ENCODE data around the gene HPSE2. TPM values are rescaled to one million over a fixed set of nuclear protein-coding genes. Genes with fewer than 3 reads are reported as not detected.

HPSE2 gene
- polyA plus RNA-seq, 2 of the 4 experiments (the other 2 are of a cell fraction) = not detected

DNA sequence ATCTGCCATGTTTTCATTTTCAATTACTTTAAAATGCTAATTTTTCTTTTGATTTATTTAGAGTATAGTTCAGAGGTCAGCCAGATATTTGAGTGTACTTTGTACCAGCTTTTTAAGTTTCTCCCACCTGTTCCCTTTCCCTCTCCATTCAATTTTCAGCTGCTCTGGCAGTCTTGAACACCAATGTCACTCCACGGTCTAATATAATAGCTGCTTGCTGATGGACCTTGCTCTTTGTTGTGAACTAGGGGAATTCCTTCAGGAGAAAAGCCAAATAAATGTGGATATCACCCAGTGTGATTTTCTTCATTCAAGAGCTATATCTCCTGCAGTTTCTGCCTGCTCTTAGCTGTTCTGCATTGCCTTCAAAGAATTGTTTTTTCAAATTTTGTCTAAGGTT, 785.0 kb downstream of the HPSE2 start:
- POLR2A ChIA-PET = no interaction called here
- no peak for TF ChIP-seq CHD2 (IDR thresholded peaks at IDR 0.05; ENCODE audit: low read length, partially characterized antibody)
- no peak for TF ChIP-seq SREBF2 (IDR thresholded peaks at IDR 0.05)
- no peak for TF ChIP-seq NFE2L2 (conservative IDR thresholded peaks at IDR 0.05; ENCODE audit: low read length)
- no peak for TF ChIP-seq RNF2 (IDR thresholded peaks at IDR 0.05; ENCODE audit: borderline replicate concordance, low read depth)
- TF ChIP-seq HOXB13 (CRISPR knock-in tag; IDR thresholded peaks at IDR 0.05; ENCODE audit: low read depth) = no peak
- TF ChIP-seq, protein P1, sequence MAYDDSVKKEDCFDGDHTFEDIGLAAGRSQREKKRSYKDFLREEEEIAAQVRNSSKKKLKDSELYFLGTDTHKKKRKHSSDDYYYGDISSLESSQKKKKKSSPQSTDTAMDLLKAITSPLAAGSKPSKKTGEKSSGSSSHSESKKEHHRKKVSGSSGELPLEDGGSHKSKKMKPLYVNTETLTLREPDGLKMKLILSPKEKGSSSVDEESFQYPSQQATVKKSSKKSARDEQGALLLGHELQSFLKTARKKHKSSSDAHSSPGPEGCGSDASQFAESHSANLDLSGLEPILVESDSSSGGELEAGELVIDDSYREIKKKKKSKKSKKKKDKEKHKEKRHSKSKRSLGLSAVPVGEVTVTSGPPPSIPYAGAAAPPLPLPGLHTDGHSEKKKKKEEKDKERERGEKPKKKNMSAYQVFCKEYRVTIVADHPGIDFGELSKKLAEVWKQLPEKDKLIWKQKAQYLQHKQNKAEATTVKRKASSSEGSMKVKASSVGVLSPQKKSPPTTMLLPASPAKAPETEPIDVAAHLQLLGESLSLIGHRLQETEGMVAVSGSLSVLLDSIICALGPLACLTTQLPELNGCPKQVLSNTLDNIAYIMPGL (CRISPR knock-in tag; IDR thresholded peaks at IDR 0.05; ENCODE audit: borderline replicate concordance) = no peak
- no peak for TF ChIP-seq RAD21 (conservative IDR thresholded peaks at IDR 0.05 in 1 of 2, IDR thresholded peaks at IDR 0.05 in 1 of 2)
- TF ChIP-seq EP300 (IDR thresholded peaks at IDR 0.05) = no peak
- FAIRE-seq (no peak), ATAC-seq (no peak), DNase-seq (ENCODE audit: low read depth in 1 of 2, low spot score in 1 of 2) (no peak)
- H3K27ac ChIP-seq = no peak overlapping the region
- WGBS (ENCODE audit: missing lambda C conversion rate) = 20% methylated on average over 1 of the region's 1 CpG
- no peak overlapping the region for H3K4me2 ChIP-seq
- H3K4me3 ChIP-seq = no peak overlapping the region
- peaks cover 9% of the 10 kb centered on the region; the same call in 2 of the 3 replicates for H3K9me3 ChIP-seq
- CTCF ChIA-PET = interaction anchor here (0.6 kb wide), 1 partner anchor 721 kb away, joined by 3 read pairs; no protein-coding TSS in a partner anchor
- H3K4me1 ChIP-seq = peaks cover 3% of the 10 kb centered on the region; the same call in 1 of the 3 replicates

DNA sequence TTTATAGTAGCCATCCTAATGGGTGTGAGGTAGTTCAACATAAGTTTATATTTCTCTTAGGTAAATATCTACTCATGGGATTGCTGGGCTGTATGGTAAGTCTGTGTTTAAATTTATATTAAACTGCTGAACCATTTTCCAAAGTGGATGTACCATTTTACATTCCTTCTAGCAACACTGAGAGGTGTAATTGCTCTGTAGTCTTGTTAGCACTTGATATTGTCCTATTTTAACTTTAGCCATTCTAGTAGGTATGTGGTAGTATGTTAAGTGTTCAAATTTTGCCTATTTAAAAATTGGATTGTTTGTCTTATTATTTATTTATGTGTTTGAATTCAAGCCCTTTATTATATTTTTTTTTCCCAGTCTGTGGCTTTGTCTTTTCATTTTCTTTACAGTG, 786.4 kb downstream of the HPSE2 start:
- Histone ChIP-seq H3K4me3 (no peak overlapping the region), H3K4me1 (peaks cover 3% of the 10 kb centered on the region; the same call in 1 of the 3 replicates), H3K27ac (no peak overlapping the region), H3K9me3 (peaks cover 9% of the 10 kb centered on the region; the same call in 2 of the 3 replicates), H3K4me2 (no peak overlapping the region)
- FAIRE-seq = no peak
- POLR2A ChIA-PET = no interaction called here
- TF ChIP-seq HDAC2 (IDR thresholded peaks at IDR 0.05) = no peak
- peak; percentile 35 for TF ChIP-seq ZFP36 (IDR thresholded peaks at IDR 0.05; ENCODE audit: borderline replicate concordance, partially characterized antibody)
- DNase-seq (ENCODE audit: low read depth in 1 of 2, low spot score in 1 of 2) = no peak
- no peak for ATAC-seq
- CTCF ChIA-PET = no interaction called here

DNA sequence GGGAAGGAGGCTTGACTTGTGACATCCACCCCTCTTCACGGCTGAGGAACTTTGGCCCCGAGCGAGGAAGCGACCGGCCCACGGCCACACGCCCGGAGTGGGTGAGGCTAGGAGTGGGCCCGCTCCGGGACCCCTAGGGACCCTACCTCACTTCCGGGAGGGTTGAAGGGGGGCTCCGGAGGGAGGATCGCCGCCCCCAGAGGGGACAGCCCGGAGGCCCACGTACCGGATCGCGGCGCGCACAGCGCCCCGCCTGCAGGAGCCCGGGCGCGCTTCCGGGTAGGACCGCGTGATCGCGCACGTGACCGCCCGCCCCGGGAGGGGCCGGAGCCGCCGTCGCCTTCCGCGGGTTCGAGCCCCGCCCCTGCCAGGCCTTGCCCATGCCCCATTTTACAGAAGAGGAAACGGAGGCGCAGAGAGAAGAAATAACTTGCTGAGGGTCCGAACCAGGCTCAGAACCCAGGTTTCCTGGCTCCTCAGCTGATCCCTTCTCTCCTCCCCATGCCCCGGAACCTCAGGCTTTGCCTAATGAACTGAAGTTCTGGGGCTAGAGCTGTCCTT, 788.9 kb downstream of the HPSE2 start, which contains the start of gene HPS1:
Gene HPS1 (minus strand): TSS at position 275 of the 561 bp plus-strand sequence. CDS start 3,695 bp downstream, outside the sequence.
- TF ChIP-seq HOXB5 (CRISPR knock-in tag; IDR thresholded peaks at IDR 0.05) (0 out of 2 replicates have a peak, but pooled peaks have one; percentile 49), NPAS2 (CRISPR knock-in tag; IDR thresholded peaks at IDR 0.05; ENCODE audit: borderline replicate concordance) (peak; percentile 94), MAFK (IDR thresholded peaks at IDR 0.05; ENCODE audit: partially characterized antibody) (no peak), NFE2L2 (conservative IDR thresholded peaks at IDR 0.05; ENCODE audit: low read length) (no peak), FOSL2 (IDR thresholded peaks at IDR 0.05) (no peak), FOSL2 (CRISPR knock-in tag; IDR thresholded peaks at IDR 0.05) (peak; percentile 15; the same call in 1 of the 2 replicates), EHF (CRISPR knock-in tag; IDR thresholded peaks at IDR 0.05) (peak; percentile 36; the same call in 1 of the 2 replicates), JUN (IDR thresholded peaks at IDR 0.05) (peak in 1 of 2 experiments; percentile 68; a peak in 2 of 5 replicates), EP300 (IDR thresholded peaks at IDR 0.05) (no peak), BHLHE40 (IDR thresholded peaks at IDR 0.05; ENCODE audit: low read depth, low read length) (peak; percentile 73), RNF2 (IDR thresholded peaks at IDR 0.05; ENCODE audit: borderline replicate concordance, low read depth) (no peak), KDM1A (IDR thresholded peaks at IDR 0.05; ENCODE audit: low read depth) (peak; percentile 92), CHD4 (IDR thresholded peaks at IDR 0.05; ENCODE audit: borderline replicate concordance) (peak; percentile 95; the same call in 1 of the 2 replicates), POLR2A (IDR thresholded peaks at IDR 0.05; ENCODE audit: low read length) (peak; percentile 82), PHF8 (IDR thresholded peaks at IDR 0.05; ENCODE audit: borderline replicate concordance, low read depth) (peak; percentile 95), ZSCAN20 (CRISPR knock-in tag; IDR thresholded peaks at IDR 0.05) (no peak), RFX5 (IDR thresholded peaks at IDR 0.05) (no peak)
- TF ChIP-seq, protein P2, sequence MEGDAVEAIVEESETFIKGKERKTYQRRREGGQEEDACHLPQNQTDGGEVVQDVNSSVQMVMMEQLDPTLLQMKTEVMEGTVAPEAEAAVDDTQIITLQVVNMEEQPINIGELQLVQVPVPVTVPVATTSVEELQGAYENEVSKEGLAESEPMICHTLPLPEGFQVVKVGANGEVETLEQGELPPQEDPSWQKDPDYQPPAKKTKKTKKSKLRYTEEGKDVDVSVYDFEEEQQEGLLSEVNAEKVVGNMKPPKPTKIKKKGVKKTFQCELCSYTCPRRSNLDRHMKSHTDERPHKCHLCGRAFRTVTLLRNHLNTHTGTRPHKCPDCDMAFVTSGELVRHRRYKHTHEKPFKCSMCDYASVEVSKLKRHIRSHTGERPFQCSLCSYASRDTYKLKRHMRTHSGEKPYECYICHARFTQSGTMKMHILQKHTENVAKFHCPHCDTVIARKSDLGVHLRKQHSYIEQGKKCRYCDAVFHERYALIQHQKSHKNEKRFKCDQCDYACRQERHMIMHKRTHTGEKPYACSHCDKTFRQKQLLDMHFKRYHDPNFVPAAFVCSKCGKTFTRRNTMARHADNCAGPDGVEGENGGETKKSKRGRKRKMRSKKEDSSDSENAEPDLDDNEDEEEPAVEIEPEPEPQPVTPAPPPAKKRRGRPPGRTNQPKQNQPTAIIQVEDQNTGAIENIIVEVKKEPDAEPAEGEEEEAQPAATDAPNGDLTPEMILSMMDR (IDR thresholded peaks at IDR 0.05) = peak; percentile 17; the same call in 1 of the 3 replicates
- TF ChIP-seq, protein P3, sequence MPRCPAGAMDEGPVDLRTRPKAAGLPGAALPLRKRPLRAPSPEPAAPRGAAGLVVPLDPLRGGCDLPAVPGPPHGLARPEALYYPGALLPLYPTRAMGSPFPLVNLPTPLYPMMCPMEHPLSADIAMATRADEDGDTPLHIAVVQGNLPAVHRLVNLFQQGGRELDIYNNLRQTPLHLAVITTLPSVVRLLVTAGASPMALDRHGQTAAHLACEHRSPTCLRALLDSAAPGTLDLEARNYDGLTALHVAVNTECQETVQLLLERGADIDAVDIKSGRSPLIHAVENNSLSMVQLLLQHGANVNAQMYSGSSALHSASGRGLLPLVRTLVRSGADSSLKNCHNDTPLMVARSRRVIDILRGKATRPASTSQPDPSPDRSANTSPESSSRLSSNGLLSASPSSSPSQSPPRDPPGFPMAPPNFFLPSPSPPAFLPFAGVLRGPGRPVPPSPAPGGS (IDR thresholded peaks at IDR 0.05) = peak; percentile 63; the same call in 2 of the 3 replicates
- TF ChIP-seq, protein P4, sequence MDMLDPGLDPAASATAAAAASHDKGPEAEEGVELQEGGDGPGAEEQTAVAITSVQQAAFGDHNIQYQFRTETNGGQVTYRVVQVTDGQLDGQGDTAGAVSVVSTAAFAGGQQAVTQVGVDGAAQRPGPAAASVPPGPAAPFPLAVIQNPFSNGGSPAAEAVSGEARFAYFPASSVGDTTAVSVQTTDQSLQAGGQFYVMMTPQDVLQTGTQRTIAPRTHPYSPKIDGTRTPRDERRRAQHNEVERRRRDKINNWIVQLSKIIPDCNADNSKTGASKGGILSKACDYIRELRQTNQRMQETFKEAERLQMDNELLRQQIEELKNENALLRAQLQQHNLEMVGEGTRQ (IDR thresholded peaks at IDR 0.05) = peak; percentile 94
- TF ChIP-seq, protein P5, sequence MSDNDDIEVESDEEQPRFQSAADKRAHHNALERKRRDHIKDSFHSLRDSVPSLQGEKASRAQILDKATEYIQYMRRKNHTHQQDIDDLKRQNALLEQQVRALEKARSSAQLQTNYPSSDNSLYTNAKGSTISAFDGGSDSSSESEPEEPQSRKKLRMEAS (IDR thresholded peaks at IDR 0.05) = peak; percentile 86
- Histone ChIP-seq H3K4me1 (peaks cover 3% of the 10 kb centered on the region; the same call in 1 of the 3 replicates), H3K27ac (peak within 1 kb of the TSS; percentile 87 to 93), H3K9me3 (peaks cover 9% of the 10 kb centered on the region; the same call in 2 of the 3 replicates), H3K4me2 (peak within 1 kb of the TSS; percentile 79), H3K4me3 (peak within 1 kb of the TSS; percentile 72)
- WGBS (ENCODE audit: missing lambda C conversion rate) = 16% methylated on average over 5 of the region's 47 CpGs
- ChIA-PET POLR2A (interaction anchor here (1.0 kb wide), 1 partner anchor 14 kb away, joined by 3 read pairs; no protein-coding TSS in a partner anchor), CTCF (interaction anchor here (0.5 to 1.9 kb wide), 2 partner anchors 21 to 803 kb away, joined by 3 to 5 read pairs; no protein-coding TSS in a partner anchor)
- FAIRE-seq = no peak
- DNase-seq (ENCODE audit: low read depth in 1 of 2, low spot score in 1 of 2) = peak; percentile 73 to 80
- ATAC-seq = peak; percentile 75 to 97

Measured in A549 (cell line).